T follicular helper cell (primary cell): ENCODE data around the gene TMEM217.

Experiments
- DNase-seq: peaks from one replicate; pipeline ENCODE4 v3.0.0-alpha.2; 2020; ENCODE audit warnings: low read depth

The TMEM217 gene

DNA sequence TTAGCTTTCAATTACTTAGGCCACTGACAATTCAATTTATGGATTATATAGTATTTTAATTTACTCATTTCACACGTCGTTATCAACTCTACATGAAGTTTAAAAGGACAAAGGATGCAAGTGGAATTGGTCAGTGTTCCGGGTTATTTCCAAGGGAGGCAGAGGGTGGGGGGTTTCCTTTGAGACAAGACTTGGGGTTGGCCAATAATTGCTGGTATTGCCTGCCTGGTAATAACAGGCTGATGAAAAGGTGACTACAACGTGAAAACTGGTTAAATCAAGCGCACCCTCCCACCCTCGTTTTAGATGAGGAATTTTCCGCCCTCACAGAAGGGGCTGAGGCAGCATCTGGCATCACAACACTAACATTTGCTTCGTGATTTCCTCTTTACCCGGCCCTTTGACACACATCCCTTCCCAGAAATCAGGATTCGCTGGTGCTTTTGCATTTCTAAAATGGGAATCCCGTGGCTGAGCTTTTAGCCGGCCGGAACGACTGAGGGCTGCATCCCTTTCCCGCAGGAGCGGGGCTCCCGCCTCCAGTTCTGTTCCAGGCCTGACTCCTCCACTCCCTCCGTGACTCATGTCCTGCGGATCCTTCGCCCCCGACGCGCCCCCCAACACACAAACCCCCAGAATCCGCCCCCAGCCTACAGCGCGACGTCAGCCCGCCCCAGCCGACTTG lies 89.0 kb downstream of the TMEM217 start:
- no peak for DNase-seq

- no peak for DNase-seq
These were observed 89.7 kb downstream of the TMEM217 start for GRCh38 chr6:37168163-37168758.

DNA sequence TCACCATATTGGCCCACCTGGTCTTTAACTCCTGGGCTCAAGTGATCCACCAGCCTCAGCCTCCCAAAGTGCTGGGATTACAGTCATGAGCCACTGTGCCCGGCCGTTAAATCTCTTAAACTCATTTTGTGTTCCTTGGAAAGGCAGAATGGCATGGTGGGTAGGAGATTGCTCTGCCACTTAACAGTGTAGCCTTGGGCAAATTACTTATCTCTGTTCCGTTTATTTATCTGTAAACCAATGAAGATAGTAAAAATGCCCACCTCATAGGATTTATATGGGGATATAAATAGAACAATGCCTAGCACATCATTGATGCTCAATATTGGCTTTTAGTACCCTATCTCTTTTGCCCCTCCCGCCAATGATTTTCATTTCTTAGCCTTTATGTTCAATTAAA lies 95.2 kb downstream of the TMEM217 start:
- DNase-seq: no peak
